ENCODE data around the gene FAM98A. TPM values are rescaled to one million over a fixed set of nuclear protein-coding genes. Genes with fewer than 3 reads are reported as not detected.

Gene FAM98A
- total and polyA plus RNA-seq, 10 of the 15 experiments (the other 5 are each of a cell fraction or from before 2014, with no cell fraction given): 29.7 to 231 (median 80.2) TPM

DNA sequence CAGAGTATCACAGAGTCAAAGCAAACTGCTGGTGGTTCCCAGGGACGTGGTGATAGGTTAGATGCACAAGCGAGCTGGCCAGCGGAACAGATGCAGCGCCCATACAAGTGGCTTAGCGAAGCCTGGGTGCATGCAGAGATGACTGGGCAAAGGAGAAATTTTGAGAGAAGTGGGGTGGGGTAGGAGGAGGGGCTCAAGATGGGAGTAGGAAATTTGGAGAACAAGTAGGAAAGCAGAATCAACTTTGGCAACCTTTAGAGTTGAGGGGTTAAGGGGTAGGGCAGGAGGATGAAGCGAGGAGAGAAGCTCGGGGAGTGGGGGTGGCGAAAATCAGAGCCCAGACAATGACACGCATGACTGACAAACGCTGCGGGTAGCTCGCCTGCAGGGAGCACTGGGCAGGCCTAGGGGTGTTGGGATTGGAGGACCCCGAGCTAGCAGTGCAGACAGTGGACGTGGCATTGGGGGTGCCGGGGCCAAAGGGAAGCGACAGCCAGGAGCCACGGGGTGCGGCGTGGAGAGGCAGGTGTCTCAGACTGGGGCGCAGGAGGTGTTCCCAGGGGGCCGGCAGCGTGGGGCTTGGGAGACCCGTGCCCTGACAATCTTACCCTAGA, 431 bp downstream of the FAM98A start (continued):
- 0 out of 2 replicates have a peak, but pooled peaks have one; percentile 5 for TF ChIP-seq PML (IDR thresholded peaks at IDR 0.05; ENCODE audit: low read length)
- TF ChIP-seq KDM1A (IDR thresholded peaks at IDR 0.05; ENCODE audit: borderline replicate concordance): no peak
- TF ChIP-seq, protein P1, sequence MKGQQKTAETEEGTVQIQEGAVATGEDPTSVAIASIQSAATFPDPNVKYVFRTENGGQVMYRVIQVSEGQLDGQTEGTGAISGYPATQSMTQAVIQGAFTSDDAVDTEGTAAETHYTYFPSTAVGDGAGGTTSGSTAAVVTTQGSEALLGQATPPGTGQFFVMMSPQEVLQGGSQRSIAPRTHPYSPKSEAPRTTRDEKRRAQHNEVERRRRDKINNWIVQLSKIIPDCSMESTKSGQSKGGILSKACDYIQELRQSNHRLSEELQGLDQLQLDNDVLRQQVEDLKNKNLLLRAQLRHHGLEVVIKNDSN (IDR thresholded peaks at IDR 0.05; ENCODE audit: borderline replicate concordance, extremely low read length, insufficient read depth, low read depth, low read length): no peak
- TF ChIP-seq, protein P2, sequence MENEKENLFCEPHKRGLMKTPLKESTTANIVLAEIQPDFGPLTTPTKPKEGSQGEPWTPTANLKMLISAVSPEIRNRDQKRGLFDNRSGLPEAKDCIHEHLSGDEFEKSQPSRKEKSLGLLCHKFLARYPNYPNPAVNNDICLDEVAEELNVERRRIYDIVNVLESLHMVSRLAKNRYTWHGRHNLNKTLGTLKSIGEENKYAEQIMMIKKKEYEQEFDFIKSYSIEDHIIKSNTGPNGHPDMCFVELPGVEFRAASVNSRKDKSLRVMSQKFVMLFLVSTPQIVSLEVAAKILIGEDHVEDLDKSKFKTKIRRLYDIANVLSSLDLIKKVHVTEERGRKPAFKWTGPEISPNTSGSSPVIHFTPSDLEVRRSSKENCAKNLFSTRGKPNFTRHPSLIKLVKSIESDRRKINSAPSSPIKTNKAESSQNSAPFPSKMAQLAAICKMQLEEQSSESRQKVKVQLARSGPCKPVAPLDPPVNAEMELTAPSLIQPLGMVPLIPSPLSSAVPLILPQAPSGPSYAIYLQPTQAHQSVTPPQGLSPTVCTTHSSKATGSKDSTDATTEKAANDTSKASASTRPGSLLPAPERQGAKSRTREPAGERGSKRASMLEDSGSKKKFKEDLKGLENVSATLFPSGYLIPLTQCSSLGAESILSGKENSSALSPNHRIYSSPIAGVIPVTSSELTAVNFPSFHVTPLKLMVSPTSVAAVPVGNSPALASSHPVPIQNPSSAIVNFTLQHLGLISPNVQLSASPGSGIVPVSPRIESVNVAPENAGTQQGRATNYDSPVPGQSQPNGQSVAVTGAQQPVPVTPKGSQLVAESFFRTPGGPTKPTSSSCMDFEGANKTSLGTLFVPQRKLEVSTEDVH (IDR thresholded peaks at IDR 0.05; ENCODE audit: low read depth, partially characterized antibody): no peak
- no peak for TF ChIP-seq JUNB (IDR thresholded peaks at IDR 0.05)
- TF ChIP-seq RBBP5 (conservative IDR thresholded peaks at IDR 0.05): no peak
- no peak for TF ChIP-seq ZNF217 (IDR thresholded peaks at IDR 0.05)
- no peak for TF ChIP-seq ZBED1 (IDR thresholded peaks at IDR 0.05; ENCODE audit: borderline replicate concordance)
- TF ChIP-seq RUNX3 (IDR thresholded peaks at IDR 0.05; ENCODE audit: low read length): no peak; the same call in 1 of the 2 replicates
- TF ChIP-seq YY1 (IDR thresholded peaks at IDR 0.05; ENCODE audit: low read depth, low read length): no peak
- no peak for TF ChIP-seq SIX5 (IDR thresholded peaks at IDR 0.05; ENCODE audit: low read depth, low read length, severe bottlenecking)
- peak; percentile 23; the same call in 1 of the 2 replicates for TF ChIP-seq CBFB (IDR thresholded peaks at IDR 0.05; ENCODE audit: low read depth)
- no peak for TF ChIP-seq RFX5 (IDR thresholded peaks at IDR 0.05; ENCODE audit: low read depth, low read length)
- no peak for TF ChIP-seq NRF1 (conservative IDR thresholded peaks at IDR 0.05; ENCODE audit: low read depth, low read length)
- no peak for TF ChIP-seq CEBPB (IDR thresholded peaks at IDR 0.05; ENCODE audit: borderline replicate concordance in 1 of 2, low read depth in 2 of 2, low read length in 2 of 2)
- TF ChIP-seq LARP7 (IDR thresholded peaks at IDR 0.05): peak; percentile 68; the same call in 1 of the 2 replicates
- no peak for TF ChIP-seq CHD4 (IDR thresholded peaks at IDR 0.05)
- TF ChIP-seq YBX1 (IDR thresholded peaks at IDR 0.05): no peak
- TF ChIP-seq BACH1 (IDR thresholded peaks at IDR 0.05; ENCODE audit: borderline replicate concordance): no peak
- TF ChIP-seq FOS (IDR thresholded peaks at IDR 0.05; ENCODE audit: borderline replicate concordance, extremely low read depth, insufficient read length): no peak
- TF ChIP-seq ZNF622 (IDR thresholded peaks at IDR 0.05): no peak
- TF ChIP-seq TARDBP (IDR thresholded peaks at IDR 0.05; ENCODE audit: borderline replicate concordance): no peak
- TF ChIP-seq NR2C2 (IDR thresholded peaks at IDR 0.05; ENCODE audit: borderline replicate concordance, control insufficient read depth, insufficient read length, low read depth): no peak
- no peak for TF ChIP-seq SMARCA5 (IDR thresholded peaks at IDR 0.05)
- TF ChIP-seq ZNF207 (IDR thresholded peaks at IDR 0.05; ENCODE audit: borderline replicate concordance): no peak
- TF ChIP-seq SUPT20H (IDR thresholded peaks at IDR 0.05; ENCODE audit: borderline replicate concordance, control insufficient read depth, low read depth, low read length): no peak
- TF ChIP-seq TCF3 (IDR thresholded peaks at IDR 0.05; ENCODE audit: borderline replicate concordance, insufficient read depth, low read depth, low read length): no peak
- peak in 1 of 2 experiments; percentile 67; a peak in 2 of 4 replicates for TF ChIP-seq BHLHE40 (IDR thresholded peaks at IDR 0.05; ENCODE audit: borderline replicate concordance in 1 of 2, low read depth in 2 of 2, low read length in 1 of 2)
- TF ChIP-seq KLF5 (IDR thresholded peaks at IDR 0.05; ENCODE audit: partially characterized antibody): no peak
- TF ChIP-seq EZH2 (IDR thresholded peaks at IDR 0.05; ENCODE audit: borderline replicate concordance, control insufficient read depth, low read depth, low read length): no peak
- TF ChIP-seq EGR1 (IDR thresholded peaks at IDR 0.05; ENCODE audit: borderline replicate concordance in 1 of 2, low read depth in 2 of 2, low read length in 2 of 2): no peak
